ENCODE measurements around the gene TNFSF4. TPM values are rescaled to one million over a fixed set of nuclear protein-coding genes. Genes with fewer than 3 reads are reported as not detected.
"Not testable (repeated sequence)": the region's sequence is repeated elsewhere in the genome, so short reads cannot be mapped to it uniquely, and the experiment has no call there.

Gene TNFSF4
- total and polyA plus RNA-seq, 12 donors = 0.79 to 3.6 (median 1.6) TPM

DNA sequence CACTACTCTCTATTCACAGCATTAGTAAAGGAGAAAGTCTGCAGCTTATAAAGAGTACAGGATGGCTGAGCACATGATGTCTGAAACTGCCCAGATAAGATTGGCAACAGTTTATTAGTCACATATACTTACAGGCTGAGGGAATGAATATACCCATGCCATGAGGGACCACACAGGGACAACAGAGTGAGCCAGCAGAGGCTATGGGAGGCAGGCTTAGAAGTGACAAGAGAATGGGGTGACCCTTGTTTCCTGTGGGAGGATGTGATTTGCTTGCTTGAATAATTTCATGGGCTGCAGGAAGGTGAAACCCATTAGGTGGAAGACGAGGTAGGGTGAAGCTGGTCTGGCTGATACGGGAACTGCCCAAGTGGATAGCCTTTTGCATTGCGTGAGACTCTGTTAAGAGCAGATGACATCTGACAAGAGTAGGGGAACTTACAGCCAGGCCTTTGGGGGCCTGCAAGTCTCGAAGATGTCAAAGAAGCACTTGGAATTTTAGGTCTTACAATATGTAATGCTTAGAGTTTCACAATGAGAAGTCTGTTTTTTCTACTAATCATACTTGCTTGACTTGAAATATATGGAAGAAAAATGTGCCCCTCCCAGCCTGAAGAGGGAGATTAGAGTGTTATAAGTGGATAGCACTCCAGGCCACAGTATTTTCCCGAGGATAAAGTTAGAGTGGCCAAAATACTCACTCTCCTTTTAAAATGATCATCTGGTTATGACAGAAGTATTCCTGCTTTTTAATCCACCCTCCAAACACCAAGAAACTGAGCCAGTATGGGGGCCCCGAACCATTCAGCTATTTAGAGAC, 34.6 kb upstream of the TNFSF4 start:
- H3K9me3 ChIP-seq (replicated peaks in 1 of 3) = peaks cover 0 to 5% (median 0%) of the 10 kb centered on the region in 3 donors
- no peak overlapping the region for H3K4me3 ChIP-seq
- H3K36me3 ChIP-seq (replicated peaks in 1 of 2) = no peaks in the 10 kb centered on the region
- TF ChIP-seq POLR2A (IDR thresholded peaks at IDR 0.05) = no peak
- TF ChIP-seq CTCF (IDR thresholded peaks at IDR 0.05) = no peak
- H3K27me3 ChIP-seq = no peaks in the 10 kb centered on the region
- WGBS, 4 donors = 85 to 90% (median 87%) methylated on average over 6 of the region's 6 CpGs
- H3K4me1 ChIP-seq (replicated peaks in 1 of 2) = no peaks in the 10 kb centered on the region
- intact Hi-C loops (cut with DNase I) = no loop called here
- no peak for DNase-seq
- H3K27ac ChIP-seq = no peak overlapping the region

DNA sequence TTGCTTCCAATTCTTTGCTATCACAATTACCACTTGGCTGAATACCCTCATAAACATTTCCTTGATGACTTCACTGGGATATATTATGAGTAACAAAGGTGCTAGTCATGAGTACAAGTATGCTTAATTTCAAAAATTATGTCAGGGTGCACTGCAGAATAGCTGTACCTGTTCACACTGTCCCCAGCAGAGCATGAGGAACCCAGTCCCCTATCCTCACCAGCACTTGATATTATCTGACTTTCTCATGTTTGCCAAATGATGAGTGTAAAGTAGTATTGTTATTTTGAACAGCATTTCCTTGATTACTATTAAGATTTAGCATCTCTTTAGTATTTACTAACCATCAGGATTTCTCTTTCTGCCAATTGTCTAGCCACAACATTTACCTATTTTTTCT, 33.5 kb upstream of the TNFSF4 start:
- TF ChIP-seq POLR2A (IDR thresholded peaks at IDR 0.05) (no peak), CTCF (IDR thresholded peaks at IDR 0.05) (no peak)
- intact Hi-C loops (cut with DNase I) = no loop called here
- H3K36me3 ChIP-seq (replicated peaks in 1 of 2) = no peaks in the 10 kb centered on the region
- H3K4me1 ChIP-seq (replicated peaks in 1 of 2) = no peaks in the 10 kb centered on the region
- H3K27ac ChIP-seq = no peak overlapping the region
- H3K27me3 ChIP-seq = no peaks in the 10 kb centered on the region
- no peak for DNase-seq
- H3K9me3 ChIP-seq (replicated peaks in 1 of 3) = peaks cover 0 to 8% (median 0%) of the 10 kb centered on the region in 3 donors
- no peak overlapping the region for H3K4me3 ChIP-seq

DNA sequence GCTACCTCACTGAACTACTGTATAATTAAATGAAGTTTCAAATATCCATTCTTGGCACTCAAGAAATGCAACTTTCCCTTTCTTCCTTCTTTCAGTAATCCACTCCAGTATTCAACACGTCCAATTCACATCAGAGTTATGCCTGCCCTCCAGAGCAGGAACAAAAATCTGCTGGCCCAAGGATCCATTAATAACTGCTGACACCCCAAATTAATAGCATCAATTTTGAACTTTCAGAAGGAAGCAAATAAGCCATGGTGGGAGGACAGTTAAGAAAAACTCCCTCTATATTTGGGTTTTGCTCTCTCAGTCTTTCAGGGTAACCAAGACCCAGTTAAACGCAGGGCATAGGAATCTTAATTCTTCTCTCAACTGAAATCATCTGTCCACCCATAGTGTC, 31.9 kb upstream of the TNFSF4 start:
- no peaks in the 10 kb centered on the region for H3K36me3 ChIP-seq (replicated peaks in 1 of 2)
- no peak overlapping the region for H3K4me3 ChIP-seq
- 83 to 91% (median 87%) methylated on average over 2 of the region's 2 CpGs for WGBS, 4 donors
- intact Hi-C loops (cut with DNase I) = no loop called here
- H3K27me3 ChIP-seq = no peaks in the 10 kb centered on the region
- peaks cover 0 to 8% (median 0%) of the 10 kb centered on the region in 3 donors for H3K9me3 ChIP-seq (replicated peaks in 1 of 3)
- no peak overlapping the region for H3K27ac ChIP-seq
- TF ChIP-seq POLR2A (IDR thresholded peaks at IDR 0.05) (no peak), CTCF (IDR thresholded peaks at IDR 0.05) (no peak)
- DNase-seq = no peak
- no peaks in the 10 kb centered on the region for H3K4me1 ChIP-seq (replicated peaks in 1 of 2)

DNA sequence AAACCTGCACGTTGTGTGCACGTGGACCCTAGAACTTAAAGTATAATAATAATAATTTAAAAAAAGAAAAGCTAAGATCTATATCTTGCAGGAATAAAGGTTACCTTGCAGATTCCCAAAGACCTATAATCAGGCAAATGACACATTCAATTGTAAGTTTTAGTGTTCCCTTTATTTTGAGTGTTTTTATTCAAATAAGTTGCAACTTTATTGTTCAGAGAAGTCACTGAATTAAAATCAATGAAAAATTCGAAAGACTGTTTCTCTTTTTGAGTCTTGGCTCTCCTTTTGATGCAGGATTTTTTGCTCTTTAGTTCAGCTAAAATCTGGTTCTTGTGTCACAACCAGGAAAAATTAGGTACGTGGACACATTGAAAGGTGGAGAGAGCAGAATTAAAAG, 27.8 kb upstream of the TNFSF4 start:
- H3K4me1 ChIP-seq (replicated peaks in 1 of 2) = no peaks in the 10 kb centered on the region
- no peaks in the 10 kb centered on the region for H3K27me3 ChIP-seq
- DNase-seq = no peak
- WGBS, 4 donors = 88 to 90% (median 90%) methylated on average over 4 of the region's 4 CpGs
- H3K4me3 ChIP-seq = no peak overlapping the region
- TF ChIP-seq POLR2A (IDR thresholded peaks at IDR 0.05) = no peak
- no peak for TF ChIP-seq CTCF (IDR thresholded peaks at IDR 0.05)
- no peak overlapping the region for H3K27ac ChIP-seq
- intact Hi-C loops (cut with DNase I) = no loop called here
- no peaks in the 10 kb centered on the region for H3K36me3 ChIP-seq (replicated peaks in 1 of 2)
- peaks cover 0 to 3% (median 0%) of the 10 kb centered on the region in 3 donors for H3K9me3 ChIP-seq (replicated peaks in 1 of 3)

- intact Hi-C loops (cut with DNase I); H3K9me3 ChIP-seq (replicated peaks in 1 of 3); H3K36me3 ChIP-seq (replicated peaks in 1 of 2); H3K27ac ChIP-seq; DNase-seq; H3K27me3 ChIP-seq; H3K4me1 ChIP-seq (replicated peaks in 1 of 2); H3K4me3 ChIP-seq: not testable (repeated sequence)
- 89 to 100% (median 95%) methylated on average over 1 to 3 of the region's 3 CpGs for WGBS, 4 donors
Measured at GRCh38 chr1:173234434-173234833, 27.3 kb upstream of the TNFSF4 start.

- H3K9me3 ChIP-seq (replicated peaks in 1 of 3); H3K27me3 ChIP-seq; H3K27ac ChIP-seq; H3K36me3 ChIP-seq (replicated peaks in 1 of 2); H3K4me1 ChIP-seq (replicated peaks in 1 of 2); intact Hi-C loops (cut with DNase I); DNase-seq; H3K4me3 ChIP-seq: not testable (repeated sequence)
- 91 to 97% (median 97%) methylated on average over 3 of the region's 3 CpGs for WGBS, 4 donors
Measured at GRCh38 chr1:173229031-173229430, 21.9 kb upstream of the TNFSF4 start.
